CD4-positive, alpha-beta T cell treated with Interleukin-1 beta for 1 hour (primary cell): ENCODE results near the gene MLLT6.

ENCODE experiments used
- DNase-seq, 2 donors: peaks; one replicate each; pipeline ENCODE4 v3.0.0-alpha.2; 2020 to 2022

The MLLT6 gene

GRCh38 chr17:38745545-38745944 lies 40.5 kb downstream of the MLLT6 start:
- no peak for DNase-seq

DNA sequence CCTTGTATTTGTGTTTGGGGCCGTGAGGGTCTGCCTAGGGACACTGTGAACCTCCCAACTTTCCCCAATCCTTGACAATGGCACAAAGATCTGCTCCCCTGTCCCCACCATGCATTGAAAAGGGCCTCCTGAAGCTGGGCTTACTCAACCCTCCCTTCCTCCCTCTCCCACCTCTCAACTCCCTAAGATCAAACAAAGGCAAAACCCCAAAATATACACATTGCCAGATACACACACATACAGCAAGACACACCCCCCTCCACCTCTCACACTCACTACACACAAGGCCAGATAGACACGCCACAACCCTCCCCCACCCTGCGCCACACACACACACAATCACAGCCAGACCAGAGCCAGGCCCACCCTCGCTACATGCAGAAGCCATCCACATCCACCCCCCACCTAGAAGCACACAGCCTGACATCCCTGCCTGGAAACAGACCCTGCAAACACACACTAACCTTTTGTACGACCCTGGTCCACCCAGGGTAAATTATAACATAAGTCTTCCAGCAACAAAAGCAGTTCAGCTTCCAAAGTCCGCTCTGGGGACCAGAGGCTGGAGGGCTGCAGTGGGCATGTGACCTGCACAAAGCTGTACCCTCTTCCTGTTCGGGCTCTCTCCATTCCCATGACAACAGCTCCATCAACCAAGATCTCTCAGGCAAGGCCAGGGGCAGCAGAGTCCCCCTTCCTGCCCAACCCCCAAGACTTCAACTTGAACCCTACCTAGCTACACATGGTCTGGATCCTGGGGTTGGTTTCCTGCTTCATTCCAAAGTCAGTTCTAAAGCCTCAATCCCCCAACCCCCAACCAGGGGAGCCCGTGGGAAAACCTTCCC lies 41.2 kb downstream of the MLLT6 start:
- DNase-seq, result no peak

DNA sequence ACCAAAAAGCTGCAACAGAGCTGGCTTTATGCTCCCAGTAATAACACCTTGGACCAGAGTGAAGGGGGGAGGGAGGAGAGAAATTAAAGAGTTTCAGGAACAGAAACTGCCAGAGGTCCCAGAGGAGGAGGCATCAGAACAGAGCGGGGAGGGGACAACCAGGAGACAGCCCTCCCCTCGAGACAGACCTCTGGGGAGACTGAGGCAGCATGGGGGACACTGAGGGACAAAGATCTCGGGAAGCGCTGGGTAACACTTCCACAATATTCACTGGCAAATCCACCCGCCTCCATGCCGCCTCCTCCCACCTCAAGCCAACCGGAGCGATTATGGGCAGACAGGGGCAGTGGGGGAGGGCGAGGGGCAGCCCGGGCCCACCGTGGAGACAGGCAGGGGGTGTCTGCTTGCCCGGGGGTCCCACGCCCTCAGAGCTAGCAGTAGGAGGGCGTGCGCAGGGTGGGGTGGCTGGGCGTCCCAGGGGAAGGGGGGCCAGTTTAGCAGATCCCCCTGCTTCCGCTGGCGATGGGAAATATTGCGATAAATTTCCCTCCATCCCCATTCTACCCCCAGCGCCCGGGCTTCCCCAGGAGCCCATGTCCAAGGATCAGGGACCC lies 41.9 kb downstream of the MLLT6 start:
- no peak for DNase-seq

- no peak for DNase-seq
Observed at GRCh38 chr17:38747463-38748148, 42.5 kb downstream of the MLLT6 start.

GRCh38 chr17:38748149-38748891 lies 43.2 kb downstream of the MLLT6 start, which contains the start of gene PCGF2:
Gene PCGF2 (minus strand): TSS chr17:38748336. CDS start chr17:38740402, 7,934 bp downstream.
- DNase-seq, result no peak

DNA sequence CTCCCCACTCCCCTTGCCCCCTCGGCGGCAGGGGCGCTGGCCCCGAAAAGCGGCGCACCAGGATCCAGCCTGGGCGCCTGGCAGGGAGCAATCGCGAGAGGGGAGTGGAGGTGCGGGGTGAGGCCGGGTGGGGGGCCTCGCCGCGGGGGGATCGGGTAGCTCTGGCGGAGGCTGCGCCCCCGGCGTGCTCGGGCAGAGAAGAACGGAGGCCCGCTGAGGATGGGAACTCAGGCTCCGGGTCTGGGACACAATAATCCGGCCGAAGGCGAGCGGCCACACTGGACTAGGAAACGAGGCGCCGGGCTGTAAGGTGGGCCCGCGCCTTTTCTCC lies 43.8 kb downstream of the MLLT6 start:
- no peak for DNase-seq

GRCh38 chr17:38749223-38750043 lies 44.4 kb downstream of the MLLT6 start:
- no peak for DNase-seq

DNA sequence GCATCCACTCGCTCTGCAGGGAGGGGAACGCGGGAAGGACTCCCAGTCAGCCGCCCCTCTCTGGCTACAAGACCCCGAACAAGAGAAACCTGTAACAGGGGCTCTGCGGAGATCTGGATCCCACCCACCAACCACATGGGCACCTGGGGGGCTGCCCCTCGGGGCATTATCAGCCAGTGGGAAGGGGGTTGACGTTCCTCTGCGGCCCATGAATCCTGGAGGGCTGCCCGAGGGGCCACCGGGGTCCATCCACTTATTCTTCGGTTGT lies 44.9 kb downstream of the MLLT6 start:
- DNase-seq, result no peak

- DNase-seq, result no peak
Observed at GRCh38 chr17:38750312-38751121, 45.4 kb downstream of the MLLT6 start.

GRCh38 chr17:38751144-38751807 lies 46.2 kb downstream of the MLLT6 start:
- no peak for DNase-seq

DNA sequence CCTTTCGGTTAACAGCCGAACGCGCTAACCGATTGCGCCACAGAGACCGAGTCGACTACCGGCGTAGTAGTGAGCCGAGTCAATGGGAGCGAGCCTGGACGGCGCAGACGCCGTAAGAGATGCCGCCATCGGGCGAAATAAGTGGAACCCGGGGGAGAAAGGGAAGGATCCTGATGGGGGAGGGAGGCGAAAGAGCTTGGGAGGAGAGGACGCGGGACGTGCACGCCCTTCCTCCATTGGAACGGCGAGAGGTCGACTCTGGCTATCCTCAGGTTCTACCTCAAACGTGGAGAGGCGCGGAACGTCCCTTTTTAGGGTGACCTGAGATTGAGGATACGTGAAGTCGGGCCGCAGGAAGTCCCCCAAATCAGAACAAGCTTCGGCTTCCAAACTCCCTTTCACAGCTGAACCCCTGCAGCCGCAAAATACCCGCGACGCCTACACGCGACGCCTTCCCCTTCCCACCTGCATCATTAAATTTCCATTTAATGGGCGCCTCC lies 46.8 kb downstream of the MLLT6 start:
- peak; percentile 83 to 84 for DNase-seq

- peak; percentile 98 to 99 for DNase-seq
Observed at GRCh38 chr17:38752308-38753070, 47.4 kb downstream of the MLLT6 start, which contains the start of gene PSMB3. Gene PSMB3 (plus strand): TSS chr17:38752741. CDS start chr17:38752827, 86 bp downstream.

DNA sequence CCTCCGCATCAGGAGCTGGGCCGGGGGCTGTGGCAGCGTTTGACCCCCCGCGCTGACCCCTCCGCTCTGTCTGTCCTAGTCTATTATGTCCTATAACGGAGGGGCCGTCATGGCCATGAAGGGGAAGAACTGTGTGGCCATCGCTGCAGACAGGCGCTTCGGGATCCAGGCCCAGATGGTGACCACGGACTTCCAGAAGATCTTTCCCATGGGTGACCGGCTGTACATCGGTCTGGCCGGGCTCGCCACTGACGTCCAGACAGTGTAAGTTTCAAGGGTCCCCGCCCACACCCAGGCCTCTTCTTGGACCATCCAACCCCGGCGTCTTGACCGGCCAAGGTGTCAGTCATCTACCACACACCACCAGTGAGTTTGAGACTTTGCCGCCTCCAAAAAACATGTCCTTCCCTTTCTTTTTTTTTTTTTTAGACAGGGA lies 48.0 kb downstream of the MLLT6 start:
- DNase-seq, result no peak

GRCh38 chr17:38761612-38762011 lies 56.5 kb downstream of the MLLT6 start:
- peak; percentile 27 to 35 for DNase-seq

- no peak for DNase-seq
Observed at GRCh38 chr17:38762231-38762630, 57.2 kb downstream of the MLLT6 start.

DNA sequence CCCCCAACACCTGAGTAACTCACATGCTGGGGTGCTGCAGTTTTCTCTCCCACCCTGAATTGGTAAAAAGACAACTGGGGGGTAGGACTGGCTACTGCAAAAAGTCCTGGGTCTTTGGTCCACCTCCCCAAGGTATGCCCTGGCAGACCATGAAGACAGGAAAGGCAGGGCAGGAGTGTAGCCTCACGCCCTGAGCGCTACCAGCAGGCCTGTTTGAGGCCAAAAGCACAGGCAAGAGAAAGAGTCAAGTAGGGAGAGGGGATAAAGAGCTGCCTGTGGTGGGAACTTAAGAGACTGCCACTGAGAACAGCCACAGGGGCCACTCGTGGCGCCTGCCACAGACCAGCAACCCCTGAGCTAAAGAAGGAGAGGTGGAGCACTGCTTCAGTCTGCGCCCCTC lies 61.3 kb downstream of the MLLT6 start:
- no peak for DNase-seq

DNA sequence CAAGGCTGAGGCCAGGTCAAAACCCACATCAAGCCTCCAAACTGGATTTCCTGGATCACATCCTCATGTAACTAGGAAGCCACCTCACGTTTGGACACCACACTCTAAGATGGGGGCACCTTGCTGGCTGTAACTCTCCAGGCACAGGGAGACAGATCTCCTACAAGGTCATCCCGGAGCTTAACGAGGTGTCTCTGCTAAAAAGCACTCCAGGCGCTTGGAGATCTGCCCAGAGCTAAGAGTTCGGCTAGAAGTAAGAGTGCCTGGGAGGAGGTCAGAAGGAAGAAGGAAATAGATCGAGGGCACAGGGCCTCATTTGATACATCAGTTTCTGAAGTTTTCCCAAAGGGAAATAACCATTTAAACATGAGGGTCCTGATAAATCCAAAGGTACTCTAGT lies 63.3 kb downstream of the MLLT6 start:
- no peak for DNase-seq

DNA sequence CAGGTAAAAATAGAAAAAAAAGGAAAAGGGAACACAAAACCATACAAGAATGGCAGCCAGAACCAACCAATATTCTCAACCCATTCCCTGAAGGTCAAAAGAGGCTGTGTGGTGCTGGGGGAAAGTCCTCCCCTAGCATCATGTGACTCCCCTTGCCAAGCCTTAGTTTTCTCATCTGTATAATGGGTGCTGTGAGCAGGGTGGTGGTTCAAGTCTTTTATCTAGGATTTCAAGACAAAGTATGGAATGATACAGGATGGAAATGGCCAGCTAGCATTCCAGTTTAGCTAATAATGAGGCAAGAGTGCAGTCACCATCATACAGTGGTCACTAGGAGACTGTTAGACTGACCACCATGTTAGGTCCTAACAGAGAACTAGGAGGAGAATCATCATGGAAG lies 68.2 kb downstream of the MLLT6 start:
- no peak for DNase-seq

DNA sequence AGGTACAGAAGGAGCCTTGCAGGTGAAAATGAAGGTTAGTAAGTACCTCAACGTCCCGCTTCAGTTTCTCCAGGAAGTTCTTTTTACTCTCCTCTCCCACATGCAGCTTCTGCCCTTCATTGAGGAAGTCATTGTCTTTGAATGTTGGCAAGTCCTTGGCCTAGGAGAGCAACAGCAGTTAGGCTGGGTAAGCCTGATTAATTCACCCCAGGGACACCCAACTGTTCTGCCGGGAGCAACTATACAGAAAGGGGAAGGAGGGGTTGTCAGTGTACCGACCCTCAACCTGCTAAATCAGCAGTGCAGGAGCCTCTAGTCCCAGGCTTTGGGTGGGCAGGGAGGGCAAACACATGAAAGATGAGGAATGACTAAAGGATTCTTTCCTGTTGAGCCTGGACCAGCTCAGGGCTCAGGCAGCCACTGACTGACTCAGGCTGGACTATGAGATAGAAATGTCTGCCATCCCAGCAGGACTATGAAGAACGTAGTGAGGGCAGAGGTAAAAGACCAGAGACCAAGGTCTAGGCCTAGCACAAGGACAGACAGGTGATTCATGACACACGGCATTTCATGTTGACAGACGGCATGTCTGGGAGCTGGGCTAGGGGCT lies 72.7 kb downstream of the MLLT6 start:
- DNase-seq, result no peak
